Gastroesophageal sphincter (tissue), 4 donors: Measurements from ENCODE around the gene ITK. TPM values are rescaled to one million over a fixed set of nuclear protein-coding genes. Genes with fewer than 3 reads are reported as not detected.

Source experiments
- ATAC-seq: fragments of 150-250 bp; one replicate; pipeline ENCODE4 v1.9.1; 2016; ENCODE audit warnings: mild to moderate bottlenecking, moderate library complexity
- H3K27ac ChIP-seq, 4 donors: fragments of 200-600 bp; sonication (generic) in 3 of 4; 1 replicate in 3 of 4; 2 replicates in 1 of 4; pipeline ENCODE4 v1.5.1; 2016 to 2019
- H3K27me3 ChIP-seq: fragments of 200-600 bp; sonication (generic); one replicate; pipeline ENCODE4 v1.5.1; 2019
- H3K36me3 ChIP-seq, 2 donors: fragments of 200-600 bp; sonication (generic); one replicate each; pipeline ENCODE4 v1.5.1; 2019; ENCODE audit warnings: control low read depth in 1 of 2
- H3K4me1 ChIP-seq, 3 donors: fragments of 200-600 bp; sonication (generic); 1 replicate in 2 of 3; 2 replicates in 1 of 3; pipeline ENCODE4 v1.5.1; 2016 to 2019; ENCODE audit warnings: control low read depth in 2 of 3
- H3K4me3 ChIP-seq, 2 donors: fragments of 200-600 bp; sonication (generic); one replicate each; pipeline ENCODE4 v1.5.1; 2019; ENCODE audit warnings: mild to moderate bottlenecking in 1 of 2, moderate library complexity in 1 of 2
- H3K9me3 ChIP-seq, 3 donors: fragments of 200-600 bp; sonication (generic); one replicate each; pipeline ENCODE4 v1.5.1; 2017 to 2019; ENCODE audit warnings: control low read depth in 2 of 3
- EP300 ChIP-seq: sonication (generic); formaldehyde crosslinking; IDR thresholded peaks from one replicate; pipeline ENCODE4 v1.6.1; 2017; ENCODE audit warnings: antibody characterized with exemption, mild to moderate bottlenecking
- POLR2A ChIP-seq, 2 donors: fragments of 450-650 bp; IDR thresholded peaks; one replicate each; pipeline ENCODE4 v1.6.1; 2017; ENCODE audit warnings: antibody characterized with exemption in 2 of 2, mild to moderate bottlenecking in 2 of 2, moderate library complexity in 1 of 2
- POLR2AphosphoS5 ChIP-seq: sonication (generic); formaldehyde crosslinking; IDR thresholded peaks from one replicate; pipeline ENCODE4 v1.6.1; 2017; ENCODE audit warnings: antibody characterized with exemption
- WGBS, 2 donors: methylation state at CpG; one replicate each; pipeline ENCODE4 v1.1.5; 2018; ENCODE audit warnings: low coverage in 1 of 2; 5-methylcytosine and 5-hydroxymethylcytosine counted together
- total RNA-seq, 4 donors: library from RNA; depleted of rRNA; stranded (reverse); fragments of >200 nt; gene quantifications; one replicate each; pipeline ENCODE4 v1.1.0, GENCODE V29; 2016
- TF ChIP-seq, protein P1 (sequence below), 4 experiments: fragments of 200-600 bp in 2 of 4; fragments of 450-650 bp in 2 of 4; sonication (generic) in 1 of 4; IDR thresholded peaks; one replicate each; pipeline ENCODE4 v1.5.1; 2017 to 2019; ENCODE audit warnings: antibody characterized with exemption in 4 of 4, mild to moderate bottlenecking in 2 of 4, moderate library complexity in 2 of 4

Gene ITK
- total RNA-seq, 4 donors from 2014 or later: 0.52 to 3.1 (median 1.8) TPM

GRCh38 chr5:157221959-157222358 lies 41.3 kb downstream of the ITK start:
- 86 to 89% methylated on average over 5 of the region's 5 CpGs for WGBS, 2 donors
- H3K36me3 ChIP-seq: no peaks in the 10 kb centered on the region
- no peaks in the 10 kb centered on the region for H3K9me3 ChIP-seq
- H3K27me3 ChIP-seq: no peaks in the 10 kb centered on the region
- TF ChIP-seq POLR2A (IDR thresholded peaks at IDR 0.05): no peak
- TF ChIP-seq EP300: no peak
- TF ChIP-seq POLR2AphosphoS5: no peak
- TF ChIP-seq, protein P1, sequence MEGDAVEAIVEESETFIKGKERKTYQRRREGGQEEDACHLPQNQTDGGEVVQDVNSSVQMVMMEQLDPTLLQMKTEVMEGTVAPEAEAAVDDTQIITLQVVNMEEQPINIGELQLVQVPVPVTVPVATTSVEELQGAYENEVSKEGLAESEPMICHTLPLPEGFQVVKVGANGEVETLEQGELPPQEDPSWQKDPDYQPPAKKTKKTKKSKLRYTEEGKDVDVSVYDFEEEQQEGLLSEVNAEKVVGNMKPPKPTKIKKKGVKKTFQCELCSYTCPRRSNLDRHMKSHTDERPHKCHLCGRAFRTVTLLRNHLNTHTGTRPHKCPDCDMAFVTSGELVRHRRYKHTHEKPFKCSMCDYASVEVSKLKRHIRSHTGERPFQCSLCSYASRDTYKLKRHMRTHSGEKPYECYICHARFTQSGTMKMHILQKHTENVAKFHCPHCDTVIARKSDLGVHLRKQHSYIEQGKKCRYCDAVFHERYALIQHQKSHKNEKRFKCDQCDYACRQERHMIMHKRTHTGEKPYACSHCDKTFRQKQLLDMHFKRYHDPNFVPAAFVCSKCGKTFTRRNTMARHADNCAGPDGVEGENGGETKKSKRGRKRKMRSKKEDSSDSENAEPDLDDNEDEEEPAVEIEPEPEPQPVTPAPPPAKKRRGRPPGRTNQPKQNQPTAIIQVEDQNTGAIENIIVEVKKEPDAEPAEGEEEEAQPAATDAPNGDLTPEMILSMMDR (IDR thresholded peaks at IDR 0.05): no peak
- H3K4me3 ChIP-seq: no peak overlapping the region
- no peak for ATAC-seq
- H3K27ac ChIP-seq: no peak overlapping the region
- H3K4me1 ChIP-seq: peaks cover 0 to 9% (median 0%) of the 10 kb centered on the region in 3 donors

DNA sequence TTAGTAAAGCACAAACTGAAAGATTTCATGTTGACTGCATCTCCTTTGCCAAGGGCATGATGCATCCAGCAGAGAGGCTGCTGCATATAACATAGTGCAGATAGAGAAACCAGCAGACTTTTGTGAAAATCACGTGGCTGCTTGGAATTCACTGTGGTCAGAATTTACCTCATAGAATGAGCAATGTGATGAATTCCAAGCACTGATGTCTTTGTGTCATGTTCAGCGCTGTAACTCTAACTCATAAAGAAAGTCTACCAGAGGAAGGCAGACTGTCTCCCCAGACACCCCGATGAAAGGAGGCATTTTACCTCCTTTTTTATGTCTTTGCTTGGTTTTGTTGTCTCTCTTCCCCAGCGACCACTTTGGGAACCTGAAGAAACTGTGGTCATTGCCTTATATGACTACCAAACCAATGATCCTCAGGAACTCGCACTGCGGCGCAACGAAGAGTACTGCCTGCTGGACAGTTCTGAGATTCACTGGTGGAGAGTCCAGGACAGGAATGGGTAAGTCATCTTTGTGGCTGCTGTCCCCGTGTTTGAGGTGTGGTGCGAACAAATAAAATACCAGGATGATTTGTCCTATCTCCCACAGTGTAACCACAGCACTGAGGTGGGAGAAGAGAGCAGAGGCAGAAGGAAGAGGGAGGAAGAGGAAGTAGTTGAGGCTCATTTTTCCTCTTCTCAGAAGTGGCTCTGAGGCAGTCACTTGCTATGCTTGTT lies 42.0 kb downstream of the ITK start:
- WGBS, 2 donors: 85 to 86% methylated on average over 5 to 9 of the region's 10 CpGs
- H3K27ac ChIP-seq: no peak overlapping the region
- no peaks in the 10 kb centered on the region for H3K27me3 ChIP-seq
- no peaks in the 10 kb centered on the region for H3K9me3 ChIP-seq
- peaks cover 0 to 9% (median 0%) of the 10 kb centered on the region in 3 donors for H3K4me1 ChIP-seq
- ATAC-seq: no peak
- TF ChIP-seq POLR2A (IDR thresholded peaks at IDR 0.05): no peak
- no peak for TF ChIP-seq POLR2AphosphoS5
- TF ChIP-seq EP300: no peak
- TF ChIP-seq, protein P1 (IDR thresholded peaks at IDR 0.05): no peak
- no peak overlapping the region for H3K4me3 ChIP-seq
- no peaks in the 10 kb centered on the region for H3K36me3 ChIP-seq

GRCh38 chr5:157225469-157226422 lies 45.1 kb downstream of the ITK start:
- TF ChIP-seq, protein P1 (IDR thresholded peaks at IDR 0.05): no peak
- no peak for TF ChIP-seq POLR2A (IDR thresholded peaks at IDR 0.05)
- no peak for TF ChIP-seq POLR2AphosphoS5
- TF ChIP-seq EP300: no peak
- no peaks in the 10 kb centered on the region for H3K4me1 ChIP-seq
- H3K4me3 ChIP-seq: no peak overlapping the region
- no peaks in the 10 kb centered on the region for H3K27me3 ChIP-seq
- H3K36me3 ChIP-seq: no peaks in the 10 kb centered on the region
- WGBS, 2 donors: 77 to 81% methylated on average over 4 to 6 of the region's 6 CpGs
- no peak for ATAC-seq
- H3K9me3 ChIP-seq: no peaks in the 10 kb centered on the region
- no peak overlapping the region for H3K27ac ChIP-seq

DNA sequence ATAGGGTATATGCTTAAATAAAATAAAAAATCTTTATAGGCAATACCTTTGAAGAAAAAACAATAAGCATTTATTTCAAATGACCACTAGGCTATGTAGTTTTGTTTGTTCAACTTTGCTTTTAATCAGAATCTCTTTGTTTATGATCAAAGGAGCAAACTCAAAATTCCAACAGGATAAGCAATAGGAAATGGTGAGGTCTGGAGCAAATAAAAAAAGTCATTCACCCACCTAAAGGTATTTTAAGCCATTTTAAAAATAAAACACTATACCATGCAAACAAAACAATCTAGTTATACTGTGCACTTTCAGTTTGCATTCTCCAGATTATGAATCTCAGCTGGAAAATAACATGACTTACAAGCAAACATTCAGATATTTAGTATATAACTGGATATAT lies 50.0 kb downstream of the ITK start:
- Histone ChIP-seq H3K27ac (no peak overlapping the region), H3K27me3 (no peaks in the 10 kb centered on the region), H3K4me3 (no peak overlapping the region), H3K36me3 (no peaks in the 10 kb centered on the region), H3K9me3 (no peaks in the 10 kb centered on the region), H3K4me1 (no peaks in the 10 kb centered on the region)
- TF ChIP-seq POLR2AphosphoS5 (no peak), POLR2A (IDR thresholded peaks at IDR 0.05) (no peak), EP300 (no peak)
- TF ChIP-seq, protein P1 (IDR thresholded peaks at IDR 0.05): no peak
- ATAC-seq: no peak
